Stimulated activated CD4-positive, alpha-beta T cell treated with anti-CD3 and anti-CD28 coated beads, Interleukin-4, amount 100 ng/mL, for 24 hours (primary cell): ENCODE measurements around the gene ANKLE2.
A peak's percentile ranks its signal among the peaks of the same experiment; 100 is the strongest.
"Not testable (repeated sequence)": the region's sequence is repeated elsewhere in the genome, so short reads cannot be mapped to it uniquely, and the experiment has no call there.

Experiments used
- DNase-seq: peaks from one replicate; pipeline ENCODE4 v3.0.0-alpha.2; 2020

The ANKLE2 gene

GRCh38 chr12:132761032-132761920 is at the start of gene ANKLE2:
TSS of gene ANKLE2 (minus strand) at chr12:132761832. CDS start at chr12:132761798, 34 bp downstream.
- DNase-seq = peak; percentile 78

DNA sequence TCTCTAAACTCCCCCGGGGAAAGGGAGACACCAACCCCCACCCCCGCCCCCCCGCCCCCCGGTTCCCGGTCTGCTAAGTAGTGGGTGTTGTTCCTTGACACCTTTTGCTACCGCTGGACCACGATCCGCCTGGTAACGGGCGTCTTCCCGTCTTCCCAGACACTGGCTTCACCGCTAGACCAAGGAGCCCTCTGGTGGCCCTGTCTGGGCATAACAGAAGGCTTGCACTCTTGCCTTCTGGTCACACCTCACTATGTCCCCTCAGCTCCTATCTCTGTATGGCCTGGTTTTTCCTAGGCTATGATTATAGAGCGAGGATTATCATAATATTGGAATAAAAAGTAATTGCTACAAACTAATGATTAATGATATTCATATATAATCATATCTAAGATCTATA is 47.8 kb upstream of the ANKLE2 start:
- DNase-seq = peak; percentile 25

- no peak for DNase-seq
These were observed 45.9 kb upstream of the ANKLE2 start for GRCh38 chr12:132807295-132808092.

- DNase-seq = peak; percentile 41
These were observed 45.2 kb upstream of the ANKLE2 start for GRCh38 chr12:132806857-132807256.

- DNase-seq = no peak
These were observed 42.8 kb upstream of the ANKLE2 start for GRCh38 chr12:132804426-132804861.

DNA sequence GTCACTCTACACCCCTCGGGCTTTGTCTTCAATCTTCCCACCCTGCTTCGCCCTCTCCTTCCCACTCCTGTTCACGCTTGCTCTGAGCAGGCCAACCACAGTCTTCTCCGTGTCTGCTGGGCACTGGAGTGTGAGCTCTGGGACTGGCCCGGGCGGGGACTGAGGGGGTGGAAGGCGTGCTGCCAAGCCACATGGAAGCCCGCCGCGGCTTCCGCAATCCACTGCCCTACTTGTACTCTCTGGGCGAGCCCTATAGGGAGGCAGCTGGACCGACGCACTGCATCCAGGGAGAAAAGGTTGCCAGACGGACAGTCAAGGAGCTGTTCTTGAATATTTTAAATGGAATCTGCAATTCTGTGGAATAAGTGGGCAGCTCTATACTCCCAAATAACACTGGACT is 42.3 kb upstream of the ANKLE2 start:
- DNase-seq = no peak

GRCh38 chr12:132803125-132803524 is 41.5 kb upstream of the ANKLE2 start:
- DNase-seq = no peak

- DNase-seq = no peak
These were observed 40.1 kb upstream of the ANKLE2 start for GRCh38 chr12:132801741-132802140.

DNA sequence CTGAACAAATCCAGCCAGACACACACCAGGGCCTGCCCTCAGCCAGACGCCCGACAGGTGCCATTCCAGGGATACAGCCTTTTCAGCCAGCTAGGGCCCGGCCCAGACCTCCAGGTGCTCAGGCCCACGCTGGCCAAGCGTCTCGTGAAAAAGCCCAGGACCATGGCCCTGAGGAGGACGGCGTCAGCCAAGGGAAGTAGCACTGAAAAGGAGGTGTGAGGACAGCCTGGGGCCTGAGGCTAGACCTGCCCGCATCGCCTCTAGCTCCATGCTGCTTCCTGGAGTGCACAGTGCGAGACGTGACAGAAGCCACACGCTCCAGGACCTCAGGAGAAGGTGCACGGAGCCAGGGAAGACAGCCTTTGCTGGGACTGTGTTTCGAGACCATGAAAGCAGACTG is 37.2 kb upstream of the ANKLE2 start:
- DNase-seq = no peak

DNA sequence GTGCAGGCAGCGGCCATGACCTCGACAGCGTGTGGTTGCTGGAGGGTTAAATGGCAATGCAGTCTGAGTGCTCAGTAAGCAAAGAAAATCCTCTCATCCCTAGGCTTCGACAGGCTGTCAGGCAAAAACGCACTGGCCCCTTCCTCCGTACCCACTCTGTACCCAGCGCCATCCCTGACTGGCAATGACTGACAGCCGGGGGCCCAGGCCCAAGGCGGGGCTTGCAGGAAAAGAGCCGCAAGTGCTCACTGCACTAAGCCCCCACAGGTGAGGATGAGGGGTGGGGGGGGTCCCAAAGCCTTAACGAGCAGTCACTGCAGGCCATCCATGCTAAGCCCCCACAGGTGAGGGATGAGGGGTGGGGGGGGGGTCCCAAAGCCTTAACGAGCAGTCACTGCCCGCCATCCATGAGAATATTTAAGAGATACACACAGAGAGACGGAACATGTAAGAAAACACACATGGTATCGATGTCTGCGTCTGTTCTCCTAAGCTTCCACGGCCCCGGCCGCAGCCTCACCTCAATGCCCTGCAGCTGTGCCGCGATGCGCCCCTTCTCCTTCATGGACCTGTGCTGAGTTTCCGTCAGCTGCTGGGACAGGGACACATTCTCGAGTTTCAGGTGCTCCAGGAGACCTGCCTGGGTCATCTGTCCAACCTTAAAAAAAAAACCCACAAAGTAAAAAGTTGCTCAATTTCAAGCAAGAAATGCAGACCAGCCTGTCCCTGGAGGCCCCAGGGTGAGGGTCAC is 36.4 kb upstream of the ANKLE2 start:
- no peak for DNase-seq

GRCh38 chr12:132795847-132796246 is 34.2 kb upstream of the ANKLE2 start:
- DNase-seq = no peak

DNA sequence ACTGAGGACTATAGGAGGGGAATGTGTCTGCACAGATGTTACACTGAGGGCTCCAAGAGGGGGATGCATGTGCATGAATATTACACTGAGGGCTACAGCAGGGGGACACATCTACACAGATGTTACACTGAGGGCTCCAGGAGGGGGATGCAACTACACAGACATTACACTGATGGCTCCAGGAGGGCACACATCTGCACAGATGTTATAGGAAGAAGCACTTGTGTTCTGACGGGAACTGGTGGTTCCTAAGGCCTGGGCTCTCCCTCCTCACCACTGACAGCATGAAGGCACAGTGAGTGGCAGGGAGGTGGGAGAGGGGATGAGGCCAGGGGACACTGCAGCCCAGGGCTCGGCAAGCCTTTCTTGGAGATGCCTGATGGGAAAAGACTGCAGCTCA is 30.3 kb upstream of the ANKLE2 start:
- DNase-seq = not testable (repeated sequence)

- DNase-seq = no peak
These were observed 27.5 kb upstream of the ANKLE2 start for GRCh38 chr12:132789099-132789471.

GRCh38 chr12:132788375-132789098 is 26.9 kb upstream of the ANKLE2 start:
- no peak for DNase-seq

GRCh38 chr12:132787877-132788276 is 26.2 kb upstream of the ANKLE2 start:
- no peak for DNase-seq

DNA sequence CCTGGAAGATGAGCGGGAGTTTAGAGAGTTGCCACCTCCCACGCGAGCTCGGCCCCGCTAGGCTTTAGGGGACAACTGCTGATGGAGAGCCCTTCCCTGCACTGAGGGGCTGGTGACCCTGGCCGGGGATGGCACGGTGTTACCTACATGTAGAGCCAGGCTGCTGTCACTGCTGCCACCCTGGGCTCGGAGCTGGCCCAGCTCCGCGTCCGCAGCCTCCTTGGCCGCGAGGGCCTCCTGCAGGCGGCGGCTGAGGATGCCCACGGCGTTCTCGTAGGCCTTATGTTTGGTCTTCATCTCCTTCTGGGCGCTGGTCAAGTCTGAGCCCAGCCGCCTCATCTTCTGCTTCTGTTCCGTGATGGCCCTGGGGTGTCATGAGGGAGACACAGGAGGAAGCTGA is 24.6 kb upstream of the ANKLE2 start:
- no peak for DNase-seq

GRCh38 chr12:132784580-132784979 is 22.9 kb upstream of the ANKLE2 start:
- DNase-seq = no peak

DNA sequence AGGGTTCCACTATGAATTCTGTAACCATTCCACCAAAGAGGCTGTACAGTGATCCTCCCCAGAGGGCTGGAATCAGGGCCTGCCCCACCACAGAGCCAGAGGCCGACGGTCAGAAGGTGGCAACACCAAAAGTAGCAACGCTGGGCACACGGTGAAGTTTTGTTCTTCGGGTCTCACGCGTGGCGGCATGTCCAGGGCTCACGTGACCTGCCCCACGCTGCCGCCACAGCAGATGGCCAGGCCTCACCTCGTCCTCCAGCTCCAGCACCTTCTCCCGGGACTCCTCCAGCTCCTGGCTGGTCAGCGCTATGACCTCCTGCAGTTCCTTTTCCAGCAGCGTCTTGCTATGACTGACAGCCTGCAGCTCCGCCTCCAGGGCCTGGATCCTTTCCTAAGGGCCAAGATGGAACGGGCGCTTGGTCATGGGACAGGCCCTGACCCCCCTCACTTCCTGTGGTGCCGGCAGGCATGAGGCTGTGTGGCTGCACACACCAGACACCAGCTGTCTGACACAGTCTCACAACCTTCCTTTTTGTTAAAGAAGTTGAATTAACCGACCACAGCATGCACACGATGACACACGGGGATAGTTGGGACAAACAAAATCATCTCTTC is 22.4 kb upstream of the ANKLE2 start:
- DNase-seq = no peak

DNA sequence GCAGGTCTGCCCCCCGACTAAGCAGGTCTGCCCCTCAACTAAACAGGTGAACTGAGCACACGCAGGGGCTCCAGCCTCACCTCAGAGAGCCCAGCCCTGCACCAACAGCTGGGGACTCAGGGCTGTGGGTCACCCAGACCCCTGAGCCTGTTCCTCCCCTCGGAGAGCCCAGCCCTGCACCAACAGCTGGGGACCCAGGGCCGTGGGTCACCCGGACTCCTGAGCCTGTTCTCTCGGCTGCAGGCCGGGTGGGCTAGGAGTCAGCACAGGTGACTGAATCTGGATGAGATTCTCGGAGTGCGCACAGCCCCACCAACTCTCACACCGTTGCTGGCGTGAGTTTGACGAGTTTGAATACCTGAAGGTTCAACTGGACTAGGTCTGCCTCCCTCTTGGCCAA is 20.3 kb upstream of the ANKLE2 start:
- no peak for DNase-seq

- DNase-seq = no peak
These were observed 18.2 kb upstream of the ANKLE2 start for GRCh38 chr12:132779781-132780353.

- DNase-seq = no peak
These were observed 16.0 kb upstream of the ANKLE2 start for GRCh38 chr12:132777614-132778013.
